ENCODE measurements around the gene INPP5D.

DNA sequence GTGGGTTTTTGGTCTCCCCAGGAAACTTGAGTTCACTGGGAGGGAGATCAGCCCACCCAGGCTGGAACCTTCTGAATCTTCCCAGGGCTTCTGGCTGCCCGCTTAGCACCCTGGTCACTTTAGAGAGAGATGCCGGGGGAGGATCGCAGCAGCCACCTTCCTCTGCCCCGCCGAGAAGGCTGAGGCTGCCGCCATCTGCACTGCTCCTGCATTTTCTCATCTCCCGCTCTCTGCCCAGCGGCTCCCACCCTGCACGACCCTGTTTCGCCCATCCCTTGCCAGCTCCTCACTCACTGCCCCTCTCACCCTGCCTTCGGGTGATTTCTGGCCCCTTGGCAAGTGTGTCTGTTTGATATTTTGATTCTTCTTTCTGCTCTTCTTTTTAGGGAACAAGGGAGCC lies 108.8 kb downstream of the INPP5D start:
- no peak for TF ChIP-seq EZH2 (IDR thresholded peaks at IDR 0.05; ENCODE audit: borderline replicate concordance, low read depth, low read length, poor library complexity, severe bottlenecking)
- TF ChIP-seq, protein P1, sequence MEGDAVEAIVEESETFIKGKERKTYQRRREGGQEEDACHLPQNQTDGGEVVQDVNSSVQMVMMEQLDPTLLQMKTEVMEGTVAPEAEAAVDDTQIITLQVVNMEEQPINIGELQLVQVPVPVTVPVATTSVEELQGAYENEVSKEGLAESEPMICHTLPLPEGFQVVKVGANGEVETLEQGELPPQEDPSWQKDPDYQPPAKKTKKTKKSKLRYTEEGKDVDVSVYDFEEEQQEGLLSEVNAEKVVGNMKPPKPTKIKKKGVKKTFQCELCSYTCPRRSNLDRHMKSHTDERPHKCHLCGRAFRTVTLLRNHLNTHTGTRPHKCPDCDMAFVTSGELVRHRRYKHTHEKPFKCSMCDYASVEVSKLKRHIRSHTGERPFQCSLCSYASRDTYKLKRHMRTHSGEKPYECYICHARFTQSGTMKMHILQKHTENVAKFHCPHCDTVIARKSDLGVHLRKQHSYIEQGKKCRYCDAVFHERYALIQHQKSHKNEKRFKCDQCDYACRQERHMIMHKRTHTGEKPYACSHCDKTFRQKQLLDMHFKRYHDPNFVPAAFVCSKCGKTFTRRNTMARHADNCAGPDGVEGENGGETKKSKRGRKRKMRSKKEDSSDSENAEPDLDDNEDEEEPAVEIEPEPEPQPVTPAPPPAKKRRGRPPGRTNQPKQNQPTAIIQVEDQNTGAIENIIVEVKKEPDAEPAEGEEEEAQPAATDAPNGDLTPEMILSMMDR (conservative IDR thresholded peaks at IDR 0.05; ENCODE audit: low read depth, low read length): no peak

All from A673 (cell line).